ENCODE data around the gene KCNJ11. TPM values are rescaled to one million over a fixed set of nuclear protein-coding genes. Genes with fewer than 3 reads are reported as not detected.

The KCNJ11 gene
- total and polyA plus RNA-seq, 2 of the 8 experiments (the other 6 are each of a cell fraction or from before 2014, with no cell fraction given) = 3.8 to 6.3 TPM

GRCh38 chr11:17396598-17397310 lies 8.3 kb upstream of the KCNJ11 start:
- Histone ChIP-seq H3K23ac (ENCODE audit: insufficient read length) (no peak overlapping the region), H3K27me3 (replicated peaks in 1 of 4; ENCODE audit: control insufficient read depth in 3 of 4, extremely low read depth in 1 of 4, insufficient read depth in 3 of 4, low read length in 3 of 4) (no peaks in the 10 kb centered on the region), H2BK120ac (replicated peaks; ENCODE audit: low read depth, low read length) (no peak overlapping the region), H2BK5ac (ENCODE audit: low read depth, low read length) (no peak overlapping the region; the same call in 1 of the 2 replicates), H4K8ac (ENCODE audit: extremely low read depth, insufficient read depth, low read length) (no peak overlapping the region; the same call in 1 of the 2 replicates), H4K5ac (ENCODE audit: insufficient read length, low read depth, low read length) (no peak overlapping the region), H3K4me1 (replicated peaks in 1 of 4; ENCODE audit: control insufficient read depth in 3 of 4, insufficient read depth in 4 of 4, low read length in 3 of 4) (no peaks in the 10 kb centered on the region; a peak in 1 of 7 replicates), H3K4me3 (ENCODE audit: extremely low read depth in 1 of 4, insufficient read depth in 2 of 4, low read depth in 3 of 4, low read length in 4 of 4) (no peak overlapping the region), H3K79me2 (ENCODE audit: control insufficient read depth in 1 of 2, insufficient read depth in 2 of 2, low read length in 2 of 2) (no peaks in the 10 kb centered on the region), H2AFZ (ENCODE audit: low read length) (no peak overlapping the region), H3K79me1 (ENCODE audit: low read depth, low read length) (no peaks in the 10 kb centered on the region), H4K91ac (replicated peaks; ENCODE audit: insufficient read length, low read length) (no peak overlapping the region), H3K4me2 (ENCODE audit: insufficient read depth in 1 of 2, low read depth in 2 of 2, low read length in 2 of 2) (no peak overlapping the region), H2BK12ac (ENCODE audit: low read depth, low read length) (no peak overlapping the region), H3K36me3 (ENCODE audit: control insufficient read depth in 2 of 4, insufficient read depth in 4 of 4, low read length in 3 of 4) (no peaks in the 10 kb centered on the region), H3K23me2 (ENCODE audit: low read depth, low read length) (no peaks in the 10 kb centered on the region), H3K27ac (ENCODE audit: low read depth, low read length) (no peak overlapping the region), H2AK5ac (ENCODE audit: low read depth, low read length) (no peak overlapping the region), H3K9ac (replicated peaks in 1 of 4; ENCODE audit: extremely low read depth in 1 of 4, low read depth in 3 of 4, low read length in 3 of 4) (no peak overlapping the region), H3K4ac (replicated peaks; ENCODE audit: insufficient read length, low read depth, low read length) (no peak overlapping the region), H3K14ac (ENCODE audit: insufficient read length) (no peak overlapping the region), H3K56ac (replicated peaks; ENCODE audit: insufficient read length, low read depth, low read length) (no peak overlapping the region), H3K18ac (ENCODE audit: extremely low read depth, low read length) (no peak overlapping the region), H4K20me1 (replicated peaks in 1 of 2; ENCODE audit: control insufficient read depth in 1 of 2, insufficient read depth in 2 of 2, low read length in 2 of 2) (peaks cover 0 to 1% of the 10 kb centered on the region in 2 experiments), H2BK20ac (ENCODE audit: low read length) (no peak overlapping the region), H3K9me3 (ENCODE audit: insufficient read depth in 2 of 2, low read depth in 1 of 2, low read length in 1 of 2) (no peaks in the 10 kb centered on the region), H2BK15ac (ENCODE audit: low read length) (no peak overlapping the region)
- DNase-seq (ENCODE audit: low read depth in 1 of 2, low spot score in 2 of 2) = no peak
- no peak for FAIRE-seq
- POLR2A ChIA-PET (ENCODE audit: partially characterized antibody) = interaction anchor here (1.1 kb wide), 1 partner anchor 43 kb away, joined by 4 read pairs; no protein-coding TSS in a partner anchor
- 88% methylated on average over 21 of the region's 22 CpGs; no CpG with 5 or more reads in 1 of the 2 experiments for WGBS, 2 experiments (ENCODE audit: extremely low coverage in 1 of 2, insufficient coverage in 1 of 2, insufficient read length in 1 of 2, insufficient replicate concordance in 2 of 2, low coverage in 1 of 2, low lambda C conversion rate in 2 of 2, missing lambda C conversion rate in 1 of 2)
- CTCF ChIA-PET (ENCODE audit: partially characterized antibody) = interaction anchor here (0.7 to 38.8 kb wide), 10 partner anchors 9 to 238 kb away, joined by 3 to 1414 read pairs (median 8); no protein-coding TSS in a partner anchor
- TF ChIP-seq FOSL1 (IDR thresholded peaks at IDR 0.05; ENCODE audit: insufficient read depth, low read depth, low read length) (no peak), CHD1 (IDR thresholded peaks at IDR 0.05; ENCODE audit: low read depth, low read length) (no peak), SP2 (IDR thresholded peaks at IDR 0.05; ENCODE audit: low read length) (no peak)
